HG03060 (cell line): ENCODE data around the gene TSG101.

Experiments
- ATAC-seq: cut with Tn5 transposase; IDR thresholded peaks from one replicate; pipeline ENCODE4 v1.9.1; 2021; ENCODE audit warnings: low read depth, moderate number of reproducible peaks; ENCODE audit not compliant: unreplicated experiment

Gene TSG101

DNA sequence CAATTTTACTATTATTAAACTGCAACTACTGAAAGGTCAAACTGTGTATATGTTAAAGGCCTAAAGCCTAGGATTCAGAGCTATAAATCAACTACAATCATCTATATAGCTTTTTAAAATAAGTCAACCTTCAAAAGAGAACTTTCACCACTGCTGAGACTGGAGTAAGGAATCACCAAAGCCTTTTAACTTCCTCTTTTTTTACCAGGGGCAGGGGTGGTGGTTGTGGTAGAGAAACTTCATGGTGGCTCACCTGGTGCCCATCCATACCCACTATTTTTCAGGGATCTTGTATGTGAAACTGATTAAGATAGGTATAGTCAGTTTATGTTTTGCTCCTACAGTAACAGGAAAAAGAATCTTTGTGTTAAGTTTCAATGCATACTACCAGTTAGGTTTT is 31.5 kb downstream of the TSG101 start:
- ATAC-seq = no peak

DNA sequence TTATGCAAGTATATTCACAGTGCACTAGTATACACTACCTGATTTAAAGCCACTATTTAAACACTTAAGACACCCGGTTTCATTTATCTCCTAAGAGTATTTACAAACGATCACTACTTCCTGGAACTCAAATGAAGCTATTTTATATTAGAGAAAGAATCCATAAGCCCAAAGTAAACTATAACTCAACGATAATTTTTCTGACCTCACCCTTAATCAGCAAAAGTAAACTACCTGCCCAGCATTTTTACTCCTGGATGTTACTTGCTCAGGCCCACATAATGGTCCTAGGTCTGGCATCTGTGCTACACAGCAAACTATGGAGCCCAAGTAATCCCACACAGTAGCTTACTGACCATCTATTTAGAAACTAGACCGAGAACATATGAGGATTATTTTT is 33.4 kb downstream of the TSG101 start:
- no peak for ATAC-seq

DNA sequence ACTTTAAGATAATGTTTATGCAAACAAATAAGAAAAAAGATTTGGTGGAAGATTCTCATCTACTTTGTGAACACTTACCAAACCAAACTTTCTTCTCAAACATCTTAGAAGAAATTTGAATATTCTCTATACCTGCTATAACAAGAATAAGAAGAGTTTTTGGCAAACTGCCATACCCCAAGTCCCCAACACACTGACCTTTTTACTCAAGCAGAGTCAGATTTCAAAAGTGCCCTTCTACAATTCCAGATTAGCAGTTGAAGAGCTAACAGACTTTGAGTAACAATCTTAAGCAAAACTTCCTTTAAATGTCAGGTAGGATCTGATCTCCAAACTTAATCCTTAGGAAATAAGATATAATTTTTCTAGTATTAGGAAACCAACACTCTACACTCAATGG is 33.9 kb downstream of the TSG101 start:
- ATAC-seq = no peak

GRCh38 chr11:18491924-18492323 is 34.8 kb downstream of the TSG101 start:
- no peak for ATAC-seq

DNA sequence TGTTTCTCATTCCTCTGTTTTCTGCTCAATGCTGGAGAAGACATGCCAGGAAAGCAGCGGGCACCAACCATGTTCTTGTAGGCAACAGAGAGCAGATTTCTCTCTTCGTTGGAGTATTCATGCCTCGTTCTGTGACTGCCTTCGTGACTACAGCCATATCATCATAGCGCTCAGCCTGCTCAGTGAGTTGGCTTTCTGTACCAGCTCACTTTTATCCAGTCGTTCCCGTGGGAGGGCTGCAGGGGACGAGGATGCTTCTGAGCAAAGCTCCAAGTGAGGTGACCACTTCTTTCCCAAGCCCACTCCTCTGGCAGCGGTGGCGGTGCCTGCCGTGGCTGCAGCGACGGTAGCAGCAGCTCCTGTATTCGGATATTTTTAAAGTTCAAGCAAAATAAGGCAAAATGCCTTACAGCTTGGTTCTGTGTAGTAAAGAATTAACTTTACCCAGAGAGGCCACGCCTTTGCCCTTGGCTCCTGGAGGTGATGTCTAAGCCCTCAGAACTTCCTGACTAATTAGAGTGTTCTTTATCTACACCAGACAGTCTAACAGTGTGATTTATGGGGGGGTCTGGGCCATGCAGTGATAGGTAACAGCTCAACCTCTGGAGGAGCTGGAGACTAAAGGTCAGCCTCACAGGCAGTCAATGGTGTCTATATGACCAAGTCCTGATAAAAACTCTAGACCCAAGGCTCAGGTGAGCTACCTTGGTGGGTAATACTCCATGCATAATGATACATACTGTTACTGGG is 35.8 kb downstream of the TSG101 start:
- no peak for ATAC-seq

GRCh38 chr11:18490319-18490718 is 36.4 kb downstream of the TSG101 start:
- ATAC-seq = no peak

DNA sequence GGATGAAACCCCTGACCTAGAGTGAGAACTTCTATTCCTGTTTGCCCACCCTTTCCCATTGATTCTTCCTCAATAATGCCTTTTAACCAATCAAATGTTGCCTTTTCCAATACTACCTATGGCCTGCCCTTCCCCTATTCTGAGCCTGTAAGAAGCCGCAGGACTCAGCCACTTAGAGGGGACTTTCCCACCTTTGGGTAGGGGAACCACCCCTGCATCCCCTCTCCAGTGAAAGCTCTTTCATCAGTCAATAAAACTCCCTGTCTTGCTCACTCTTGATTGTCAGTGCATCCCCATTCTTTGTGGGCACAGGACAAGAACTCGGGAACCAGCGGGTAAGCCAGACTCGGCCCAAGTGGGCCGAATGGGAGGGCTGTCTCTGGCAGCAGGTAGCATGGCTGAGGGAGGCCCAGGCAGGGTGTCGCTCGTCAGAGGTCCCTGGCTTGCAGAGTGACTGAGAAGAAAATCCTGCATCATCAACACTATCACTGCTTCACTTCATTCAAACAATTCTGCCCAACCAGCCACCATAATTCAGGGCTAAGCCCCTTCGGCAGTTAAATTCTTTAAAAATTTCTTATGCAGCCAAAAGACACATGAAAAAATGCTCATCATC is 40.7 kb downstream of the TSG101 start:
- ATAC-seq = no peak

DNA sequence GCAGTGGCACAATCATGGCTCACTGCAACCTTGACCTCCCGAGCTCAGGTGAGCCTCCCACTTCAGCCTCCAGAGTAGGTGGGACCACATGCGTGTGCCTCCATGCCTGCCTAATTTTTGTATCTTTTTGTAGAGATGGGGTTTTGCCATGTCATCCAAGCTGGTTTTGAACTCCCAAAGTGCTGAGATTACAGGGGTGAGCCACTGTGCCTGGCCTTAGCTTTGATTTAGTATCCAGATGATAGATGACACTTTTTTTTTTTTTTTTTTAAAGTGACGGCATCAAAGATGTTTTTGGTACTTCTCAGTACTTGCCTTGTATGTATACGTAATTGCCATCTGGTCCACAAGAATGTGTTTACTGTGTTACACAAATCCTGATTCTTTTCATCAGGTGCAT is 47.7 kb downstream of the TSG101 start:
- ATAC-seq = no peak

DNA sequence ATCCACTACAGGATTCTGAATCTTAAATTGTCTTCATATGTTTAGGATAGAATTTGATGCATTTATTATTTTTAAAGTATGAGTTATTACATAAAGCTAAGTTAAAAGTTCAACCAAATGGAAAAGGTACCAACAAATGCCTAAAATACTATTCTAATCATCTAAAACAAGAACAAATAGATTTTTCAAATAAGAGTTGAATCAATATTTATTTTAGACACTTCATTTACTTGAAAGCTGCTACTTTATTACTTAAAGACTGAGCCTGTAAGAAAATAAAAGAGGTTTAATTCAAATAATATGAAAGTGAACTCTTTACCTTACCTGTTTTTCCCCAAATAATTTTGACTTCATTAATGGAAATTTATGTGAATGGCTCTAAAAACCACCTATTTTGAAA is 54.2 kb downstream of the TSG101 start:
- ATAC-seq = no peak

DNA sequence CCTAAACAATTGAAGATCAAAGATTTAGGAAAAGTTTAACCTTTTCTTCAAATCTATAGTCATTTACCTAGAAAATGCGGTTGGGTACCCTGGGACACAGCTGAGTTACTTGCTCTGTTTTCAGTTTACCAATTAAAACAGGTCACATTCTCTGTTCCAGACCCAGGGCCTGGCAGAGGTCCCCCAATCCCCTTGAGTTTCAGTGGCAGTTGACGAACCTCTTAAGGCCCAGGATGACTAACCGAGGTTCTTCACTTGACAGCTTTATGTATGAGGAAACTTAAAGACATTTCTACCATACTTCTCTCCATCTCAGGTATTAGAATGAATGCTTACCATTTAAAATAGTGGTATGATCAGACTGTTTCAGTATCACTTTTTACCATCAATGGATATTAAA is 54.7 kb downstream of the TSG101 start:
- no peak for ATAC-seq

- ATAC-seq = no peak
Measured at GRCh38 chr11:18468961-18469360, 57.8 kb downstream of the TSG101 start.

GRCh38 chr11:18468059-18468458 is 58.7 kb downstream of the TSG101 start:
- ATAC-seq = no peak

GRCh38 chr11:18466402-18466801 is 60.3 kb downstream of the TSG101 start:
- no peak for ATAC-seq

GRCh38 chr11:18463439-18463838 is 63.3 kb downstream of the TSG101 start:
- ATAC-seq = no peak

DNA sequence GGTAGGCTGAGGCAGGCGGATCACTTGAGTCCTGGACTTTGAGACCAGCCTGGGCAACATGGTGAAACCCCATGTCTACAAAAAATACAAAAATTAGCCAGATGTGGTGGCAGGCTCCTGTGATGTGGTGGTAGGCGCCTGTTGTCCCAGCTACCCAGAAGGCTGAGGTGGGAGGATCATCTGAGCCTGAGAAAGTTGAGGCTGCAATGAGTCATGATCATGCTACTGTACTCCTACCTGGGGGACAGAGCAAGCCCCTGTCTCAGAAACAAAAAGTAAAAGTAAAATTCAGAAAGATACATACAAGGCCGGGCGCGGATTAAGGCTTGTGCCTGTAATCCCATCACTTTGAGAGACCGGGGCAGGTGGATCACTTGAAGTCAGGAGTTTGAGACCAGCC is 64.8 kb downstream of the TSG101 start:
- no peak for ATAC-seq

GRCh38 chr11:18459634-18460033 is 67.1 kb downstream of the TSG101 start:
- ATAC-seq = no peak

DNA sequence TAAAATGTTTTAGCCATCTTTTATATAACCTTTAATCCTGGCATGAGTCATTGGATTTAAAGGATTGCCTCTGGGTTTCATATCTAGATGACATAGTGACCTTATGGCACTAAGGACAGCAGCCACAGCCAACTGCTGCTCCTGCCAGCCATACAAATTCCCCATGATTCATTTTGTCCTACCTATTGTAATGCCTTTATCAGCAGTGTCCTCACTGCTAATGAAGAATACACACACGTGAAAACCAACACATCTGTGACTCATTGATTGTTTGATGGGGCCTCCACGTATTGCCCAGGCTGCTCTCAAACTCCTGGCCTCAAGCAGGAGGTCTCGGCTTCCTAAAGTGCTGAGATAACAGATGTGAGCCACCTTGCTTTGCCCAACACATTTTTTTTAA is 69.3 kb downstream of the TSG101 start:
- no peak for ATAC-seq

- no peak for ATAC-seq
Measured at GRCh38 chr11:18455686-18456372, 70.9 kb downstream of the TSG101 start, which contains the start of gene LDHAL6A. Gene LDHAL6A, plus strand, starts transcription at chr11:18455856. Its CDS starts 825 bp downstream, at chr11:18456681.

DNA sequence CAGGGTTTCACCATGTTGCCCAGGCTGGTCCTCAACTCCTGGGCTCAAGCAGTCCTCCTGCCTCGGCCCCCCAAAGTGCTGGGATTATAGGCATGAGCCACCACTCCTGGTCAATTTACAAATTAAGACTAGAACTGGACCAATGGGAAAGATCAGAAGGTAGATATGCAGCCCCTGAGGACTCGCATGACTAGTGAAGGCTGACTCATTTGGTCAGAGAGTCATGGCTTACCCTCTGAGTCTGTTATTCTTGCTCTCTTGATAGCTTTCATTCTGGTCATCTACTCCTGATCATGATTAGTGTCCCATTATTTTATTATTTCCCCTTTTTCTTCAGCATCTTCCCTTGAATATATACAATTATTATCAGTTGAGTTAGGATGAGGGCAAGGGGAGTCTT is 73.8 kb downstream of the TSG101 start:
- no peak for ATAC-seq

DNA sequence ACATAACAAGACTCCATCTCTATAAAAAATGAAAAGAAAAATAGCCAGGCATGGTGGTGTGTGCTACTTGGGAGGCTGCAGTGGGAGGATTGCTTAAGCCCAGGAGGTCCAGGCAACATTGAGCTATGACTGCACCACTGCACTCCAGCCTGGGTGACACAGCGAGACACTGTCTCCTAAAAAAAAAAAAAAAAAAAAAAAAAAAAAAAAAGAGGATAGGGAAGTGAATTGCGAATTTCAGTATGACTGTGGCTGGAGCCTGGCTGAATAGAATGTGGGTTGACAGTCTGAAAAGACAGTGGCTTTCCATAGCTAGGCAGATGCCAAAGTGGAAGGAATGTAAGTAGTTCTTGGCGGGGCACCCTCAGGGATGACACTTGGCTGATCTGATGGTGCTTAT is 77.5 kb downstream of the TSG101 start:
- no peak for ATAC-seq

DNA sequence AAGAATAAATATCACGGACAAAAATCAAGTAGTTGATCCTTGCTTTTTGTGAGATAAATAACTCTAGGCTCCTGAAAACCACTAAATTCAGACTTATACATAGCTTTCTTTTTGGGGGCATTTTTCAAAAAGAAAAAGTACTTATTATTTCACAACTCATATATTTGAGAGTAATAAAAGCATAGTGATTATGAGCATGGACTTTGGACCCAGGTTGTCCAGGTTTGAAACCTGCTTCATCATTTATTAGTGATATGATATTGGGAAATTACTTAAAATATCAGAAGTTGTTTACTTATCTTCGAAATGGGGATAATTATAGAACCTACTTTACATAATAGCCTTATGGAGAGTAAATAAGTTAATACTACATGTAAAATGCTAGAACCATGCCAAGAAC is 88.1 kb downstream of the TSG101 start:
- no peak for ATAC-seq
